Spleen (tissue), 7 donors: ENCODE data around the gene LGMN.

ENCODE experiments used
- CTCF ChIP-seq, 11 experiments: fragments of 200-600 bp in 7 of 11; fragments of 450-650 bp in 4 of 11; sonication (generic) in 4 of 11; IDR thresholded peaks in 8 of 11; conservative IDR thresholded peaks in 3 of 11; 1 replicate in 7 of 11; 2 replicates in 4 of 11; pipeline versions ENCODE4 v1.4.0 to v1.8.0; 2016 to 2021; ENCODE audit warnings: antibody characterized with exemption in 11 of 11, inconsistent platforms in 4 of 11, mild to moderate bottlenecking in 1 of 11
- POLR2A ChIP-seq, 3 donors: fragments of 450-650 bp; IDR thresholded peaks; one replicate each; pipeline ENCODE4 v1.5.1; 2017; ENCODE audit warnings: antibody characterized with exemption in 3 of 3, mild to moderate bottlenecking in 1 of 3
- donor health status: DM: no; HTN: no; CAD: no; lungs with moderate emphysema.
- donor health status: DM: no; HTN: no; CAD: no.
- donor health status: DM: no; HTN: no; CAD: no.

DNA sequence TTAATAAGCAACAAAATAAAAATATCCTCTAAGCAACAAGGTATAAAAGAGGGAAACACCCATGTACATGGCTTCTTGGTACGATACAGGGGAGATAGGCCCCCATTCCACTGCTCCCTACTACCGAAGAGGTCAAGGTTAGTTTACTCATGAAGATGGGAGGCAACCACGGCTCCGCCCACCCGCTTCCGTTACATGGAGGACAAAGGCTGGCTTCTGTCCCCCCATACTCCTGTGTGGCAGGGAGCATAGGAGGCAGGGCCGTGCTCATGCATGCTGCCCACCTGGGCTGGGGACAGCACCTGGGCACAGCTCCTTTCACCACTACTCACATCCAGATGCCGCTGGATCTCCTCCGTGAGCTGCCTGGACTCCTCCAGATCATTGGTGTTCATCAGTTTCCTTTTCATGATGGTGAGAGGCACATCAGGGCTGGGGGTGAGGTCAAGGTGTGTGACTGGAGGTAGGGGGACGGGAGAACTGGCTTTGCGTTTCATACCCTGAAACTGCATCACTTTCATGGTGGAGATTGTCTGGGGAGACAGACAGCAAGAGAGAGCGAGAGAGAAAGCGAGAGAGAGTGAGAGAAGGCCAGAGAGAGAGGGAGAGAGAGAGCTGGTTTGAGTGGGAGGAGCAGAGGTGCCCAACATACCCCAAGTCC, 39.0 kb downstream of the LGMN start:
- TF ChIP-seq CTCF (IDR thresholded peaks at IDR 0.05 in 8 of 11, conservative IDR thresholded peaks at IDR 0.05 in 3 of 11) (no peak), POLR2A (IDR thresholded peaks at IDR 0.05) (no peak)
